HG03135 (cell line): ENCODE measurements around the gene DVL1.
A peak's percentile ranks its signal among the peaks of the same experiment; 100 is the strongest.

Experiments used
- ATAC-seq: cut with Tn5 transposase; IDR thresholded peaks from one replicate; pipeline ENCODE4 v1.9.1; 2021; ENCODE audit warnings: mild to moderate bottlenecking, moderate library complexity; ENCODE audit not compliant: unreplicated experiment

The DVL1 gene

GRCh38 chr1:1312450-1313314, 36.5 kb downstream of the DVL1 start:
- no peak for ATAC-seq

- ATAC-seq: no peak
These were observed 37.8 kb downstream of the DVL1 start for GRCh38 chr1:1311107-1312104.

- no peak for ATAC-seq
These were observed 38.7 kb downstream of the DVL1 start for GRCh38 chr1:1310476-1311053.

- no peak for ATAC-seq
These were observed 39.2 kb downstream of the DVL1 start for GRCh38 chr1:1310109-1310385.

- ATAC-seq: no peak
These were observed 39.7 kb downstream of the DVL1 start for GRCh38 chr1:1309251-1310108.

GRCh38 chr1:1308756-1309250, 40.4 kb downstream of the DVL1 start:
- ATAC-seq: peak; percentile 3

- peak; percentile 52 for ATAC-seq
These were observed 41.1 kb downstream of the DVL1 start, which contains the start of the genes ACAP3 and PUSL1 for GRCh38 chr1:1307923-1308755. ACAP3 (minus strand) TSS chr1:1307930; CDS start chr1:1307815, 115 bp downstream. PUSL1 (plus strand) TSS chr1:1308597; CDS start chr1:1308644, 47 bp downstream.

- ATAC-seq: peak; percentile 5
These were observed 41.8 kb downstream of the DVL1 start for GRCh38 chr1:1307261-1307922.

GRCh38 chr1:1306661-1307260, 42.5 kb downstream of the DVL1 start:
- ATAC-seq: no peak

GRCh38 chr1:1306070-1306660, 43.1 kb downstream of the DVL1 start:
- no peak for ATAC-seq

GRCh38 chr1:1305300-1306069, 43.7 kb downstream of the DVL1 start:
- no peak for ATAC-seq

GRCh38 chr1:1304331-1305299, 44.6 kb downstream of the DVL1 start:
- no peak for ATAC-seq

- no peak for ATAC-seq
These were observed 45.5 kb downstream of the DVL1 start for GRCh38 chr1:1303736-1304135.

- no peak for ATAC-seq
These were observed 46.2 kb downstream of the DVL1 start for GRCh38 chr1:1302951-1303509.

- no peak for ATAC-seq
These were observed 47.2 kb downstream of the DVL1 start for GRCh38 chr1:1302006-1302430.

GRCh38 chr1:1300352-1300739, 48.9 kb downstream of the DVL1 start:
- no peak for ATAC-seq
